GM21381 (cell line): ENCODE data around the gene BICRAL.
"Not testable (repeated sequence)": the region's sequence is repeated elsewhere in the genome, so short reads cannot be mapped to it uniquely, and the experiment has no call there.

Experiments used
- ATAC-seq: cut with Tn5 transposase; IDR thresholded peaks from one replicate; pipeline ENCODE4 v1.9.1; 2021; ENCODE audit warnings: mild to moderate bottlenecking, moderate library complexity; ENCODE audit not compliant: unreplicated experiment

Gene BICRAL

DNA sequence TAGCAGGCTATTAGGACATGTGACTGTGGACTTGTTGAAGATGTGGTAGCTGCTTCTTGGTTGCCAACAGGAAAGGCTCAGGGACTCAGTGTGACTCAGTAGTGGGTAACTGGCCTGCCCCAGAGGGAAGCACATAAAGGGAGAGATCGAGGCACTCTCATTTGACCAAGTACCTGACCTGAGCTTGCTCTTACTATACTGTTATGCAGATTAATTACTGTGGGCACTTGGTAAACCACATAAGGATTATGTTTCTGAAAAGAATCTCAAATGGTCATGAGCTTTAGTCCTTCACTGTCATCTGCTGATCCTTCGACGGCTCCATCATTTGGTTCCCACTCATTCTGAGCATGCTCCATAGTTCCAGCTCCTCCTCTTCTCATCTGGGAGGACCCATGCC is 49.4 kb downstream of the BICRAL start:
- no peak for ATAC-seq

GRCh38 chr6:42834056-42834455 is 52.2 kb downstream of the BICRAL start:
- no peak for ATAC-seq

- no peak for ATAC-seq
Observed at GRCh38 chr6:42841844-42842584, 60.2 kb downstream of the BICRAL start.

DNA sequence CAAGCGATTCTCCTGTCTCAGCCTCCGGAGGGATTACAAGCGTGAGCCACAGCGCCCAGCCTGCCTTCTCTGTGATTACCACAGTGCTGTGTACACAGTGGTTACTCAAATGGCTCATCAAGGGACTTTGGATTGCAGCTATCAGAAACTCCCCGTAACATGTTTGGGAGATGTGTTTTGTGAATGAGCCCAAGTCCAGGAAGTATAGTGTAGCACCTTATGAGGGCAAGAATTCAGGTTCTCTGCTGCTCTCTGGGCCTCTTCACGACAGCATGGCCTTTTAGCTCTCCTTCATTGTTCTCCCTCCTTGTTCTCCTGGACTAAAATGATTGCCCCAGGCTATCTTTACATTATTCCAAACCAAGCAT is 63.5 kb downstream of the BICRAL start:
- ATAC-seq: no peak

DNA sequence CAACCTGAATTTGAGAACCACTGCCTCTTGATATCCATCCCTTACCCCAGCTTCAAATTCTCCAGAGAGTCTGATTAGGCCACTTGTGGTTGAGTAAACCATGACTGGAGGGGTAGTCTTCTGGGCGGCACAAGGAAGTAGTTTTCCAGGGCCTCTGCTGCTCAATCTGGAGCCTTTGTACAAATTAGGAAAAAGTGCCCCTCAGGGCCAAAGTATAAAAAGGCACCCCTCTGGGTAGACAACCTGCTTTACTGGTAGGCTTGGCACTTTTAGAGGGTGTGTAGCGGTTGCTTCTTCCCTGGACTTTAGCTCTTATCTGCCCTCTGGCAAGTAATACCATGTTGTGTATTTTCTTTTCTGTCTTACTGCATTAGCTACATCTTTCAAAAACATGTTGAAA is 64.7 kb downstream of the BICRAL start:
- ATAC-seq: no peak

- no peak for ATAC-seq
Observed at GRCh38 chr6:42848700-42849099, 66.8 kb downstream of the BICRAL start.

- no peak for ATAC-seq
Observed at GRCh38 chr6:42851599-42851998, 69.7 kb downstream of the BICRAL start.

DNA sequence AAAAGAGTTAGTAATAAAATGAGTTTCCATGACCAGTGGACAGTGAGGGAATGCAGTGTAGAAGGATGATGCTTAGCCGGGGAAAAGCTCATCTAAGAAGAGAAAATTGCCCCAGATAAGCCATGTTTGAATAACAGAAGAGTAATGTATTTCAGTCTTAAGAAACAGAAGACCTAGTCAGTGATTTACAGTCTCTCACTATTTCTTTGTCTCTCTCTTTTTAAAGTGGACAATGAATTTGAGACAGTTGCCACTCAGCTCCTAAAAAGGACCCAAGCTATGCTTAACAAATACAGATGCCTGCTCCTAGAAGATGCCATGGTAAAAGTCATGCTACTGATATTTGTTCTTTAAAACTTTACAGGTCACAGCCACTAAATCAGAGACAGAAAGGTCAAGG is 78.2 kb downstream of the BICRAL start:
- no peak for ATAC-seq

DNA sequence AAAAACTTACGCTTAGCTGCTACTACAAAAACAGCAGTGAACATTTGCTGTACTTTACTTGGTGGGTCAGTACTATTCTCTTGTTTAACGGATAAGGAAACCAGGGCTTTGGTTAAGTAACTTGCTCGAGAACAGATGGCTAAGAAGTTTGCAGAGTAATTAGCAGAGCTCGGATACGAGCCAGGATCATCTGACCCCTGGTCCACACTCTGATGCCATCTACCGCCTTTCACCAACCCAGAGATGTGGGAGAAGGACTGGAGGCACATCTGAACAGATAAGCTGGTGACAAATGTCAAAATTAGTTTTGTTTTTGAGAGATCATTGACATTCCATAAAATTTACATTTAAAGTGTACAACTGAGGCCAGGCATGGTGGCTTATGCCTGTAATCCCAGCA is 78.6 kb downstream of the BICRAL start:
- no peak for ATAC-seq

- no peak for ATAC-seq
Observed at GRCh38 chr6:42864602-42865001, 82.8 kb downstream of the BICRAL start.

DNA sequence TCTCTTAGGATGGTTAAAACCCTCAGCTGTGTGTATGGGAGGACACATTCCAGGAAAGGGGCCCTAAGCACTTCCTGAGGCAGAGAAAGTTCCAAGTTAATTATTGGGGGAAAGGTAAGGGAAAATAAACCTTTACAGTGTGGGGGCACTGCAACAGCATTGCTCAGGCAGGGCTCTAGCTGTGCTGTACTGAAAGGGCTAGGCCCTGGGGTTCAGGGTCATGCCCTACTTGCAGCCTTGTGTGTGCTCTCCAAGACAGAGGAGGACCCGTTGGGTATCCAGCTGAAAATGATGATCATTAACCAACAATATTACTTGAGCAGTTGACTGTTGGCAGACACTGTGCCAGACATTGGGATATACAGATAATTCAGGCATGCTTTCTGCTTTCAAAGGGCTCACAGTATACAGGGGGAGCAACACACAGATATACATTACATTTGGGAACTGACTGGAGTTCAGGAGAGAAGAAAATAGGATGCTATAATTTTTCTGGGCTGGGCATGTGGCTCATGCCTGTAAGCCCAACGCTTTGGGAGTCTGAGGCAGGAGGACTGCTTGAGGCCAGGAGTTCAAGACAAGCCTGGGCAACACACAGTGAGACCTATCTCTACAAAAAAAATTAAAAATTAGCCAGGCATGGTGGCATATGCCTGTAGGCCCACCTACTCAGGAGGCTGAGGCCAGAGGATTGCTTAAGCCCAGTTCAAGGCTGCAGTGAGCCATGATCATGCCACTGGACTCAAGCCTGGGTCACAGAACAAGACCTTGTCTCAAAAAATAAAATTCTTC is 88.5 kb downstream of the BICRAL start:
- ATAC-seq: no peak

DNA sequence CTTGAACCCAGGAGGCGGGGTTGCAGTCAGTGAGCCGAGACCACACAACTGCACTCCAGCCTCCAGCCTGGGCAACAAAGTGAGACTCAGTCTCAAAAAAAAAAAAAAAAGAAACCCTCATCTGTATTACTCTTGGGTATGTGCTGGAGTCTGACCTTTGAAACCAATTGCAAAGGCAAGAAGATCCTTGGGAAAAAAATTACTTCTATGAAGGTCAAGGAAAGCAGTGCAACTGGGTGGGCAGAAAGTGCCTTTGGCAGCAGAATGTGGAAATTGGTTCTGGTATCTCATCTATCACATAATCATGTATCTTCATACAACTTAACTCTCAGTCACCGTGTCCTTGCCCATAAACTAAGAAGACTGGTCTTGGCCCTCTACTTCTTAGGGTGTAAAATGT is 89.9 kb downstream of the BICRAL start:
- no peak for ATAC-seq

DNA sequence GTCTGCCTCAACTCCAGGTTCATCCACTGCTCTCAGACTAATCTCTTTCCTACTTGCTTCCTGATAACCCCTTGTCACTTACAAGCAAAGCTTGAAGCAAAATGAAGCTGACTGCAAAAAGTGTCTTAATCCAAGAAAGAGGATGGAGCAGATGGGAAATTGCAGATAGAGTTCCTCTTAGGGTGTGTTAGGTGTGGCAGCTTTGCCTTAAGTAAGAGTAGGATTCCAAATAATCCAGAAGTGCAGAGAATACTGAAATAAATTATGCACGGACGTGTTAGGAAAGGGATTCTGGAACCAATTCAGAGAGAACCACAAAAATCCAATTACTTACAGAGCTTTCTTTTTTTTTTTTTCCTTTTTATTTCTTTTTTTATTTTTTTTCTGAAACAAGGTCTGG is 91.5 kb downstream of the BICRAL start:
- no peak for ATAC-seq

DNA sequence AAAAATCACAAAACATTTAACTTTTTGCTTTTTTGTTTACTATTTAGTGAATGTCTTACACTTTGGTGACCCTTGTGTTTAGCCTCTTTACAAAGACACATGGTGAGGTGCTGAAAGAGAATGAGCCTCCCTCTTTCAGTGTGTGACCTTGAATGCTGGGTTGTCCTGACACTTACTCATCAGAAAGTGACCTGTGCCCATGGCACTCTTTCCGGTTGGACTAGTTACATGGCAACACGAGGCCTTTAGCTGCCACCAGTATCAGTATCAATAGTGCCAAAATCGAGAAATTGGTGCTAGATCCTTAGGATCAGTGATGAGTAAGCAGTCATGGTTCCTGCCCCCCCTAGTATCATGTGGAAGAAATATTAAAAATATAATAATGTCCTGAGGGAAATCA is 95.8 kb downstream of the BICRAL start:
- ATAC-seq: no peak

DNA sequence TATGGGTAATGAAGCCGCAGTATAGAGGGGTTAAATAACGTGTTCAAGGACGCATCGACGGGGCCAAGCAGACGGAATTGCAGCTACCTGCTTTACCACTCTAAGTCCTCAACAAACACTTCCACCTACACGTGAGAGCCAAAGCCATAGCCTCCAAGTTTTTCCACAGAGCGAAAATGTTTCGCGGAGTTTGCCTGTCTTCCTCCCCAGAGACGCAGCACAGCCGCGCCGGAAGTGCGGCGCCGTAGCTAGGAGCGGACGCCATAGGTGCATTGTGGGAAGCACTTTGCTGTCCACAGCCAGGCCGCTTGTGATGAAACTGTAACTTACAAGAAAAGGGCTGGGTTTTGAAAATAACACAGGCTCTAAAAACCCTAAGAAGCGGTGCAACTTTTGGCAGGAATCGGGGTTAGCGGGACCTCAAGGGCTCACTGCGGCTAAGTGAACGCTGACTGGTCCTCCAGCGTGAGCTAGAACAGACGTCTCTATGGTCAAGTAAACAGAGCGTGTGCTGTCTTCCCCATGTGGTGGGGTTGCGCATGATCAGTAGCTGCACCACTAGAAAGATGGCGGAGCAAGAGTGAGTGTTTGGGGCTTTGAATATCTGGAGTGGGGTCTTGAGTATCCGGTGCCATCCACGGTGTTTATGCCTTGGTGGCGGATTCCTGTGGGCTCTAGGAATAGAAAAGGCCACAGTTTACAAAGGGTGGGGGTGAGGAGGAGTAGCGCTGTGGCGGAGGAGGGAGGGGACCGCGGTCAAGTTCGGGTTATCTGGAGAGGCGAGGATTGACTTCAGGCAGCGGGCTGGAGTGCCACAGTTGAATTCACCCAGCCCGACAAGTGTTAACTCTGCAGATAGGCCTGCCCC is 97.8 kb downstream of the BICRAL start, which contains the start of gene RPL7L1:
Gene RPL7L1, plus strand, starts transcription at position 245 of the 868 bp plus-strand sequence. Its CDS starts 295 bp downstream, at position 540.
- peak; percentile 94 for ATAC-seq

- ATAC-seq: not testable (repeated sequence)
Observed at GRCh38 chr6:42880240-42880817, 98.5 kb downstream of the BICRAL start.

DNA sequence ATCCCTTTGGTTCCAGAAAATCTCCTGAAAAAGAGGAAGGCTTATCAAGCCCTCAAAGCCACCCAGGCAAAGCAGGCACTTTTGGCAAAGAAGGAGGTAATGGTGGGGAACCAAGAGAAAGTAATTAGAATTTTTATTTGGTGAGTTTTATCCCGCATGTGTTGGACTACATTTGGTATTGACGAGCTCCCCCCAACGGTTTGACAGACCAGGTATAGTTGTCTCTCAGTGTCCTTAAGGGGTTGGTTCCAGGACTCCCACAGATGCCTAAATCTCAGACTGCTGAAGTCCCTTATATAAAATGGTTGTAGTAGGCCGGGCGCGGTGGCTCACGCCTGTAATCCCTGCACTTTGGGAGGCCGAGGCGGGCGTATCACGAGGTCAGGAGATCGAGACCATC is 99.0 kb downstream of the BICRAL start:
- not testable (repeated sequence) for ATAC-seq

DNA sequence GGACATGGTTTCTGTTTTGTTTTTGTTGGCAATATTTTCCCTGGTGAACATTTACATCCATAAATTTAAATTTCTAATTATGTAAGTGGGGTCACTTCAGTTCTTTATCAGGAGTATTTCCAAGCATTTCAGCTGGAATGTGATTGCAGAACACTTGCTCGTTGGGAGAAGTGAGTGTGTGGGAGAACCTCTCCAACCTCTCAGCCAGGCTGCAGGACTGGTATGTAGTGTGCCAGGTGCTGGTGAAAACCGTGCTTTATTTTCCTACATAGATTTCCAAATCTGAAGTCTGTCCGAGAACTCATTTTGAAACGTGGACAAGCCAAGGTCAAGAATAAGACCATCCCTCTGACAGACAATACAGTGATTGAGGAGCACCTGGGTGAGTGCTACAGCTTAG is 103.8 kb downstream of the BICRAL start:
- ATAC-seq: no peak

- ATAC-seq: not testable (repeated sequence)
Observed at GRCh38 chr6:42888201-42888600, 106.3 kb downstream of the BICRAL start.

DNA sequence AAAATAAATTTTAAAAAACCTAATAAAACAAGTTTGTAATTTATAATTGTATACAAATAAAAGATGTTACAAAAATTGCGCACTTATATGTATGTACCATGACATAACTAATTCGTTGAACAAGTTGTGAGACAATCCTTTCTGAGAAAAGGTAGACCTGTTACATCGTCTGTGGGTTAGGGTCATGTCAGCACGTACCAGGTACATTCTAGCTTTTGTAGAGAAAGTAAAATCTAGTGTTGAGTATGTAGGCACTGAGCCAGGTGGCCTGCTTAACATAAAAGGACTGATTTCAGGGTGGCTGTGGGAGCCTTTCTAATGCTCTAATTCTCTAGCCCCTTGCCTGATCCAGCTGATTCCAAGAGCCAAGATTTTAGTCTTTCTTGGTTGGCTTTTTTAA is 108.0 kb downstream of the BICRAL start:
- no peak for ATAC-seq
